H1 (cell line): ENCODE data around the gene WDR93. TPM values are rescaled to one million over a fixed set of nuclear protein-coding genes. Genes with fewer than 3 reads are reported as not detected.
A peak's percentile ranks its signal among the peaks of the same experiment; 100 is the strongest.

Experiments used
- CTCF ChIA-PET: fragments of 300-600 bp; sonication (Branson Sonifier 250); formaldehyde crosslinking; loops from one replicate; lab custom pipeline; 2021; ENCODE audit not compliant: partially characterized antibody; lab: Charles Lee
- POLR2A ChIA-PET: fragments of 300-600 bp; sonication (Branson Sonifier 250); formaldehyde crosslinking; loops from one replicate; lab custom pipeline; 2021; ENCODE audit warnings: inconsistent platforms; ENCODE audit not compliant: partially characterized antibody; lab: Charles Lee
- DNase-seq, 2 experiments: peaks; one replicate each; pipeline versions ENCODE4 v3.0.0 to v3.0.0-alpha.2; 2010 to 2022; ENCODE audit warnings: low spot score in 2 of 2, low read depth in 1 of 2, mixed read lengths in 1 of 2
- FAIRE-seq: peaks from 2 replicates; lab custom pipeline; 2011; peaks lifted over from hg19 to GRCh38; lab: Jason Lieb, UNC
- H2AFZ ChIP-seq: 2 replicates; pipeline ENCODE4 v1.8.1; 2012; ENCODE audit warnings: low read length, inconsistent platforms
- H2AK5ac ChIP-seq: 2 replicates; pipeline ENCODE4 v1.6.1; 2013; ENCODE audit warnings: low read depth, low read length
- H2BK120ac ChIP-seq: replicated peaks from 2 replicates; pipeline ENCODE3; 2013; ENCODE audit warnings: low read depth, low read length, inconsistent platforms
- H2BK12ac ChIP-seq: 2 replicates; pipeline ENCODE4 v1.6.1; 2013; ENCODE audit warnings: low read depth, low read length
- H2BK15ac ChIP-seq: 2 replicates; pipeline ENCODE4 v1.6.1; 2013; ENCODE audit warnings: low read length
- H2BK20ac ChIP-seq: 2 replicates; pipeline ENCODE4 v1.6.1; 2013; ENCODE audit warnings: low read length
- H2BK5ac ChIP-seq: 2 replicates; pipeline ENCODE4 v1.6.1; 2013; ENCODE audit warnings: low read depth, low read length
- H3K14ac ChIP-seq: 2 replicates; pipeline ENCODE4 v1.6.1; 2013; ENCODE audit warnings: inconsistent platforms; ENCODE audit not compliant: insufficient read length
- H3K18ac ChIP-seq: 2 replicates; pipeline ENCODE4 v1.6.1; 2013; ENCODE audit warnings: low read length; ENCODE audit errors: extremely low read depth
- H3K23ac ChIP-seq: 2 replicates; pipeline ENCODE4 v1.6.1; 2013; ENCODE audit warnings: inconsistent platforms; ENCODE audit not compliant: insufficient read length
- H3K23me2 ChIP-seq: 2 replicates; pipeline ENCODE4 v1.6.1; 2013; ENCODE audit warnings: low read depth, low read length
- H3K27ac ChIP-seq: 2 replicates; pipeline ENCODE4 v1.6.1; 2011; ENCODE audit warnings: low read depth, low read length, inconsistent platforms
- H3K27me3 ChIP-seq, 4 experiments: replicated peaks in 1 of 4; 1 replicate in 1 of 4; 2 replicates in 3 of 4; pipeline versions ENCODE4 v1.6.1 to v1.8.1; 2011 to 2013; ENCODE audit warnings: low read length in 3 of 4, mild to moderate bottlenecking in 3 of 4, inconsistent platforms in 2 of 4, mixed read lengths in 2 of 4, moderate library complexity in 1 of 4; ENCODE audit not compliant: control insufficient read depth in 3 of 4, insufficient read depth in 3 of 4; ENCODE audit errors: extremely low read depth in 1 of 4
- H3K36me3 ChIP-seq, 4 experiments: 2 replicates each; pipeline versions ENCODE4 v1.6.1 to v1.8.1; 2011 to 2013; ENCODE audit warnings: mild to moderate bottlenecking in 4 of 4, low read length in 3 of 4, moderate library complexity in 2 of 4, control low read depth in 1 of 4, inconsistent platforms in 1 of 4; ENCODE audit not compliant: insufficient read depth in 4 of 4, control insufficient read depth in 2 of 4
- H3K4ac ChIP-seq: replicated peaks from 2 replicates; pipeline ENCODE3; 2013; ENCODE audit warnings: low read length, low read depth, mixed read lengths, inconsistent platforms; ENCODE audit not compliant: insufficient read length
- H3K4me1 ChIP-seq, 4 experiments: replicated peaks in 1 of 4; 1 replicate in 1 of 4; 2 replicates in 3 of 4; pipeline versions ENCODE4 v1.6.1 to v1.8.1; 2011 to 2013; ENCODE audit warnings: low read length in 3 of 4, inconsistent platforms in 2 of 4, mixed read lengths in 1 of 4; ENCODE audit not compliant: insufficient read depth in 4 of 4, control insufficient read depth in 3 of 4
- H3K4me2 ChIP-seq, 2 experiments: 2 replicates each; pipeline versions ENCODE4 v1.6.1 to v1.8.1; 2011 to 2013; ENCODE audit warnings: low read depth in 2 of 2, low read length in 2 of 2, control low read depth in 1 of 2, inconsistent platforms in 1 of 2, mild to moderate bottlenecking in 1 of 2; ENCODE audit not compliant: insufficient read depth in 1 of 2
- H3K4me3 ChIP-seq, 4 experiments: fragments of 200-600, 300-600 bp in 1 of 4; sonication (generic), shearing (Covaris generic), sonication (Bioruptor Twin) in 1 of 4; 2 replicates each; pipeline versions ENCODE4 v1.5.1 to v1.8.1; 2011 to 2016; ENCODE audit warnings: low read length in 4 of 4, low read depth in 3 of 4, control low read depth in 2 of 4, inconsistent platforms in 2 of 4, mild to moderate bottlenecking in 2 of 4, mixed read lengths in 1 of 4, moderate library complexity in 1 of 4; ENCODE audit not compliant: insufficient read depth in 2 of 4; ENCODE audit errors: extremely low read depth in 1 of 4
- H3K56ac ChIP-seq: replicated peaks from 2 replicates; pipeline ENCODE3; 2013; ENCODE audit warnings: low read depth, mild to moderate bottlenecking, mixed read lengths, low read length, inconsistent platforms; ENCODE audit not compliant: insufficient read length
- H3K79me1 ChIP-seq: 2 replicates; pipeline ENCODE4 v1.6.1; 2013; ENCODE audit warnings: low read depth, low read length, control low read depth
- H3K79me2 ChIP-seq, 2 experiments: 2 replicates each; pipeline versions ENCODE4 v1.6.1 to v1.8.1; 2012 to 2013; ENCODE audit warnings: low read length in 2 of 2, mild to moderate bottlenecking in 2 of 2, inconsistent platforms in 1 of 2; ENCODE audit not compliant: insufficient read depth in 2 of 2, control insufficient read depth in 1 of 2
- H3K9ac ChIP-seq, 4 experiments: replicated peaks in 1 of 4; 1 replicate in 1 of 4; 2 replicates in 3 of 4; pipeline versions ENCODE4 v1.6.1 to v1.8.1; 2011 to 2013; ENCODE audit warnings: low read depth in 3 of 4, low read length in 3 of 4, control low read depth in 2 of 4, mild to moderate bottlenecking in 2 of 4, moderate library complexity in 2 of 4, inconsistent platforms in 1 of 4; ENCODE audit errors: extremely low read depth in 1 of 4
- H3K9me3 ChIP-seq, 2 experiments: 2 replicates each; pipeline versions ENCODE4 v1.6.1 to v1.8.1; 2012 to 2013; ENCODE audit warnings: mild to moderate bottlenecking in 2 of 2, moderate library complexity in 2 of 2, control low read depth in 1 of 2, inconsistent platforms in 1 of 2, low read depth in 1 of 2, low read length in 1 of 2, mixed read lengths in 1 of 2; ENCODE audit not compliant: insufficient read depth in 2 of 2
- H4K20me1 ChIP-seq, 2 experiments: replicated peaks in 1 of 2; 2 replicates each; pipeline versions ENCODE3 to v1.8.1; 2011 to 2013; ENCODE audit warnings: inconsistent platforms in 2 of 2, low read length in 2 of 2, mild to moderate bottlenecking in 1 of 2; ENCODE audit not compliant: insufficient read depth in 2 of 2, control insufficient read depth in 1 of 2
- H4K5ac ChIP-seq: 2 replicates; pipeline ENCODE4 v1.6.1; 2013; ENCODE audit warnings: low read length, low read depth, mixed read lengths, inconsistent platforms; ENCODE audit not compliant: insufficient read length
- H4K8ac ChIP-seq: 2 replicates; pipeline ENCODE4 v1.8.0; 2013; ENCODE audit warnings: mild to moderate bottlenecking, moderate library complexity, low read length, inconsistent platforms; ENCODE audit not compliant: insufficient read depth; ENCODE audit errors: extremely low read depth
- H4K91ac ChIP-seq: replicated peaks from 2 replicates; pipeline ENCODE3; 2013; ENCODE audit warnings: low read length, mixed read lengths, inconsistent platforms; ENCODE audit not compliant: insufficient read length
- BACH1 ChIP-seq: IDR thresholded peaks from 2 replicates; pipeline ENCODE4 v1.6.1; 2012; ENCODE audit warnings: low read length, improper control_type of control experiment
- BRCA1 ChIP-seq: IDR thresholded peaks from 2 replicates; pipeline ENCODE4 v1.6.1; 2012; ENCODE audit warnings: low read depth, low read length, improper control_type of control experiment
- CBX5 ChIP-seq: fragments of 300-800, 300-1000 bp; sonication (generic); IDR thresholded peaks from 2 replicates; pipeline ENCODE4 v1.7.1; 2016; ENCODE audit warnings: antibody characterized with exemption, low read length, low read depth
- E2F6 ChIP-seq: IDR thresholded peaks from 2 replicates; pipeline ENCODE4 v1.6.1; 2012; ENCODE audit warnings: inconsistent platforms
- GABPA ChIP-seq: IDR thresholded peaks from 2 replicates; pipeline ENCODE4 v1.6.1; 2011; ENCODE audit warnings: mild to moderate bottlenecking, low read length, moderate library complexity, borderline replicate concordance; ENCODE audit not compliant: insufficient read depth
- HDAC2 ChIP-seq, 2 experiments: fragments of 300-600 bp in 1 of 2; sonication (generic) in 1 of 2; IDR thresholded peaks; 2 replicates each; pipeline ENCODE4 v1.6.1; 2011 to 2012; ENCODE audit warnings: low read depth in 2 of 2, low read length in 2 of 2, mild to moderate bottlenecking in 2 of 2, moderate library complexity in 2 of 2, borderline replicate concordance in 1 of 2, inconsistent platforms in 1 of 2
- MAX ChIP-seq: IDR thresholded peaks from 2 replicates; pipeline ENCODE4 v1.6.1; 2012; ENCODE audit warnings: inconsistent platforms
- POLR2A ChIP-seq, 2 experiments: IDR thresholded peaks; 1 replicate in 1 of 2; 2 replicates in 1 of 2; pipeline ENCODE4 v1.6.1; 2011; ENCODE audit warnings: low read depth in 2 of 2, low read length in 2 of 2, mild to moderate bottlenecking in 2 of 2; ENCODE audit errors: control extremely low read depth in 1 of 2
- POLR2AphosphoS5 ChIP-seq: IDR thresholded peaks from 2 replicates; pipeline ENCODE4 v1.6.1; 2011; ENCODE audit warnings: low read depth, low read length
- POU5F1 ChIP-seq: IDR thresholded peaks from 2 replicates; pipeline ENCODE4 v1.6.1; 2011; ENCODE audit warnings: low read depth, mild to moderate bottlenecking, low read length, moderate library complexity
- RAD21 ChIP-seq, 2 experiments: IDR thresholded peaks in 1 of 2; conservative IDR thresholded peaks in 1 of 2; 2 replicates each; pipeline ENCODE4 v1.6.1; 2011; ENCODE audit warnings: low read depth in 2 of 2, low read length in 2 of 2, improper control_type of control experiment in 1 of 2, inconsistent platforms in 1 of 2, mild to moderate bottlenecking in 1 of 2, moderate library complexity in 1 of 2
- SUZ12 ChIP-seq: fragments of 200-600 bp; sonication (generic); IDR thresholded peaks from 2 replicates; pipeline ENCODE4 v1.6.1; 2012; ENCODE audit warnings: mild to moderate bottlenecking, inconsistent platforms, low read length, moderate library complexity, mixed read lengths
- TAF1 ChIP-seq: IDR thresholded peaks from 2 replicates; pipeline ENCODE4 v1.6.1; 2011; ENCODE audit warnings: mild to moderate bottlenecking, low read depth, low read length
- TBP ChIP-seq: IDR thresholded peaks from 2 replicates; pipeline ENCODE4 v1.6.1; 2011; ENCODE audit warnings: low read depth, low read length, improper control_type of control experiment
- WGBS, 2 experiments: shearing (Covaris generic) in 1 of 2; methylation state at CpG; one replicate each; pipeline versions ENCODE4 v1.1.6 to v1.1.7; 2013 to 2015; ENCODE audit warnings: low lambda C conversion rate in 2 of 2, mixed read lengths in 2 of 2, inconsistent platforms in 1 of 2, low coverage in 1 of 2, missing lambda C conversion rate in 1 of 2; ENCODE audit not compliant: insufficient replicate concordance in 2 of 2, insufficient coverage in 1 of 2, insufficient read length in 1 of 2; ENCODE audit errors: extremely low coverage in 1 of 2, missing lambda C conversion rate in 1 of 2; 5-methylcytosine and 5-hydroxymethylcytosine counted together
- polyA plus RNA-seq, 7 experiments: library from polyadenylated mRNA; depleted of rRNA in 3 of 7; stranded (reverse) in 5 of 7; unstranded in 2 of 7; fragments of >200 nt in 5 of 7; fragments of 200-250 nt in 2 of 7; gene quantifications; 1 replicate in 5 of 7; 2 replicates in 1 of 7; 4 replicates in 1 of 7; pipeline versions ENCODE4 v1.2.1 to v1.2.3, GENCODE V29; 2011 to 2013; ENCODE audit warnings: missing spikeins in 2 of 7, mixed read lengths in 2 of 7
- total RNA-seq: library from RNA; stranded (reverse); fragmentation: NEBNext Ultra II Directional; extraction: Animal tissue kit (Norgen Biotek cat#: 25700); gene quantifications from 2 replicates; pipeline ENCODE4 v1.2.1, GENCODE V29; 2021

The WDR93 gene
- total and polyA plus RNA-seq, 2 of the 8 experiments (the other 6 are each of a cell fraction or from before 2014, with no cell fraction given): 0.03 TPM; not detected in 1

- H2AFZ ChIP-seq: no peak overlapping the region
- peak; percentile 99 for FAIRE-seq
- no peaks in the 10 kb centered on the region for H3K79me1 ChIP-seq
- H3K4me2 ChIP-seq: no peak overlapping the region
- H3K9ac ChIP-seq: no peak overlapping the region
- no peak overlapping the region for H3K4me3 ChIP-seq
- no peak overlapping the region for H2AK5ac ChIP-seq
- no peak overlapping the region for H3K4ac ChIP-seq
- H3K79me2 ChIP-seq: no peaks in the 10 kb centered on the region
- H3K14ac ChIP-seq: no peak overlapping the region
- H4K20me1 ChIP-seq: no peaks in the 10 kb centered on the region
- H3K23me2 ChIP-seq: no peaks in the 10 kb centered on the region
- H2BK120ac ChIP-seq: no peak overlapping the region
- H3K36me3 ChIP-seq: no peaks in the 10 kb centered on the region
- ChIA-PET POLR2A (interaction anchor here (1.8 kb wide), 1 partner anchor 148 kb away, joined by 4 read pairs; no protein-coding TSS in a partner anchor), CTCF (interaction anchor here (0.5 to 2.7 kb wide), 24 partner anchors 8 to 488 kb away, joined by 3 to 30 read pairs (median 4); no protein-coding TSS in a partner anchor)
- no peak overlapping the region for H4K5ac ChIP-seq
- peak; percentile 62 to 73 for DNase-seq
- no peak overlapping the region for H3K23ac ChIP-seq
- no peak overlapping the region for H3K18ac ChIP-seq
- no peaks in the 10 kb centered on the region for H3K4me1 ChIP-seq
- H2BK12ac ChIP-seq: no peak overlapping the region
- 14% methylated on average over 8 of the region's 8 CpGs; no CpG with 5 or more reads in 1 of the 2 experiments for WGBS, 2 experiments
- H4K91ac ChIP-seq: no peak overlapping the region
- no peak overlapping the region for H3K56ac ChIP-seq
- H3K27ac ChIP-seq: no peak overlapping the region
- H2BK20ac ChIP-seq: no peak overlapping the region
- H4K8ac ChIP-seq: no peak overlapping the region
- H2BK15ac ChIP-seq: no peak overlapping the region
- no peaks in the 10 kb centered on the region for H3K9me3 ChIP-seq
- H3K27me3 ChIP-seq: peaks cover 0 to 2% (median under 1%) of the 10 kb centered on the region in 4 experiments; a peak in 5 of 7 replicates
- no peak overlapping the region for H2BK5ac ChIP-seq
- TF ChIP-seq MAX (no peak), CBX5 (no peak), SUZ12 (no peak), POLR2A (IDR thresholded peaks at IDR 0.05; ENCODE audit: control extremely low read depth in 1 of 2, low read depth in 2 of 2, low read length in 2 of 2) (no peak), BACH1 (no peak), TAF1 (no peak), HDAC2 (IDR thresholded peaks at IDR 0.05; ENCODE audit: borderline replicate concordance in 1 of 2, low read depth in 2 of 2, low read length in 2 of 2) (no peak), E2F6 (peak; percentile 90), TBP (no peak), POLR2AphosphoS5 (no peak), GABPA (no peak), RAD21 (IDR thresholded peaks at IDR 0.05 in 1 of 2, conservative IDR thresholded peaks at IDR 0.05 in 1 of 2; ENCODE audit: low read depth in 2 of 2, low read length in 2 of 2) (peak; percentile 92 to 95), BRCA1 (no peak), POU5F1 (no peak)
Measured at GRCh38 chr15:89740137-89740536, 49.5 kb downstream of the WDR93 start.
